Hematopoietic multipotent progenitor cell treated with erythropoietin and hydrocortisone succinate and interleukin-3 and kit ligand, for 17 days (in vitro differentiated cells): ENCODE results near the gene HOXD9.

Experiments
- DNase-seq: peaks from one replicate; pipeline ENCODE4 v3.0.0-alpha.2; 2015; ENCODE audit warnings: low spot score

Gene HOXD9

GRCh38 chr2:176110415-176111308 lies 11.9 kb upstream of the HOXD9 start:
- no peak for DNase-seq

GRCh38 chr2:176111309-176111663 lies 11.2 kb upstream of the HOXD9 start:
- DNase-seq, result no peak

- DNase-seq, result no peak
Measured at GRCh38 chr2:176111846-176112374, 10.6 kb upstream of the HOXD9 start.

GRCh38 chr2:176112375-176113302 lies 9.9 kb upstream of the HOXD9 start:
- DNase-seq, result no peak

GRCh38 chr2:176114120-176114929 lies 8.2 kb upstream of the HOXD9 start:
- DNase-seq, result no peak

GRCh38 chr2:176114930-176115625 lies 7.4 kb upstream of the HOXD9 start:
- DNase-seq, result no peak

GRCh38 chr2:176115883-176116813 lies 6.4 kb upstream of the HOXD9 start, which contains the start of gene HOXD10:
Gene HOXD10 (plus strand): TSS chr2:176116778. CDS start chr2:176116834, 56 bp downstream.
- DNase-seq, result no peak

GRCh38 chr2:176117162-176117822 lies 5.2 kb upstream of the HOXD9 start:
- DNase-seq, result no peak

- DNase-seq, result no peak
Measured at GRCh38 chr2:176117823-176118371, 4.6 kb upstream of the HOXD9 start.

- DNase-seq, result peak; percentile 18
Measured at GRCh38 chr2:176118601-176119339, 3.7 kb upstream of the HOXD9 start.

- no peak for DNase-seq
Measured at GRCh38 chr2:176120364-176121189, 1.9 kb upstream of the HOXD9 start.

GRCh38 chr2:176121190-176122051 lies 1.1 kb upstream of the HOXD9 start:
- no peak for DNase-seq

- DNase-seq, result no peak
Measured at GRCh38 chr2:176122052-176122682, 352 bp upstream of the HOXD9 start.

- DNase-seq, result no peak
Measured at GRCh38 chr2:176123411-176124109, 1.0 kb downstream of the HOXD9 start.
